A549 (cell line): Measurements from ENCODE around the gene HSDL2.

ENCODE experiments used
- ELK1 ChIP-seq: fragments of 150-350 bp; IDR thresholded peaks from 2 replicates; pipeline ENCODE4 v1.6.1; 2014; ENCODE audit warnings: low read depth, mild to moderate bottlenecking, low read length
- TF ChIP-seq, protein P1 (sequence below): IDR thresholded peaks from 2 replicates; pipeline ENCODE4 v1.6.1; 2012

DNA sequence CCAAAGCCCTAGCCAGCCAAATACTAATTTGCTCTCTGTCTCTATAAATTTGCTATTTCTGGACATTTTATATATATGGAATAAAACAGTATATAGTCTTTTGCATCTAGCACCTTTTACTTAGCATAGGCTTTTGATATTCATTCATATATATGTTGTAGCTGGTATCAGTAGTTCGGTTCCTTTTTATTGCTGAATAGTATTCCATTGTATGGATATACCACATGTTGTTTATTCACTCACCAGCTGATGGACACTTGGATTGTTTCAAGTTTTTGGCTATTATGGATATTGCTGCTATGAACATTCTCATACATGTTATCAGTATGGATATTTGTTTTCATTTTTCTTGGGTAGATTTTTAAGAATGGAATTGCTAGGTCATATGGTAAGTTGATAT lies 82.9 kb downstream of the HSDL2 start:
- TF ChIP-seq, protein P1, sequence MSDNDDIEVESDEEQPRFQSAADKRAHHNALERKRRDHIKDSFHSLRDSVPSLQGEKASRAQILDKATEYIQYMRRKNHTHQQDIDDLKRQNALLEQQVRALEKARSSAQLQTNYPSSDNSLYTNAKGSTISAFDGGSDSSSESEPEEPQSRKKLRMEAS = no peak
- no peak for TF ChIP-seq ELK1
